NCI-H1092 (cell line): ENCODE data around the gene KDM2A.

Experiments
- DNase-seq: peaks from one replicate; lab custom pipeline; 2025; lab: John Stamatoyannopoulos, UW

The KDM2A gene

GRCh38 chr11:67273260-67273990 is 154.4 kb downstream of the KDM2A start:
- no peak for DNase-seq

- no peak for DNase-seq
These were observed 155.9 kb downstream of the KDM2A start for GRCh38 chr11:67274768-67275605.

GRCh38 chr11:67275606-67276409 is 156.7 kb downstream of the KDM2A start:
- no peak for DNase-seq

GRCh38 chr11:67276781-67277230 is 157.7 kb downstream of the KDM2A start:
- DNase-seq, result no peak

GRCh38 chr11:67277231-67277961 is 158.3 kb downstream of the KDM2A start:
- DNase-seq, result no peak

GRCh38 chr11:67278135-67278938 is 159.3 kb downstream of the KDM2A start:
- DNase-seq, result no peak

DNA sequence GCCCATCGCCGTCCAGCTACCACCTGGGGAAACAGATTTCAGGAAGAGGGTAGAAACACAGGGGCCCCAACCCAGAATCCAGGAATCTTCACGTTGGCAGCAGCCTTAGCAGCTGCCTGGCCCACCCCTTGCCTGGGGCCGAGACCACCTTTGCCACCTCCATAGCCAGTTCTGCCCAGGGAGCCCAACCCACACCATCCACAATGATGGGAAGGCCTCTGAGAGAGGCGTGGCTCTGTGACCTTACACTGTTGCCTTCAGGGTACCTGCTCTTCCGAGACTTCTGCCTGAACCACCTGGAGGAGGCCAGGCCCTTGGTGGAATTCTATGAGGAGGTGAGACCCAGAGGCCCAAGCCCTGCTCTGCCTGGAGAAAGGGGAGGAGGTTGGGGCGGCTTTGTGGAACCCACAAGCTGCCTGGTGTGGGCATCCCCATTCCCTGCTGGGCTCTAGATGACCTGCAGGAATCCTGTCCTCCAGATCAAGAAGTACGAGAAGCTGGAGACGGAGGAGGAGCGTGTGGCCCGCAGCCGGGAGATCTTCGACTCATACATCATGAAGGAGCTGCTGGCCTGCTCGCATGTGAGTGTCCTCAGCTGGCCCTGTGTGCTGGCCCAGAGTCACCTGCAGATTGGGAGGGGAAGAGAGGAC is 160.0 kb downstream of the KDM2A start:
- DNase-seq, result no peak

GRCh38 chr11:67279589-67280340 is 160.7 kb downstream of the KDM2A start:
- DNase-seq, result no peak

DNA sequence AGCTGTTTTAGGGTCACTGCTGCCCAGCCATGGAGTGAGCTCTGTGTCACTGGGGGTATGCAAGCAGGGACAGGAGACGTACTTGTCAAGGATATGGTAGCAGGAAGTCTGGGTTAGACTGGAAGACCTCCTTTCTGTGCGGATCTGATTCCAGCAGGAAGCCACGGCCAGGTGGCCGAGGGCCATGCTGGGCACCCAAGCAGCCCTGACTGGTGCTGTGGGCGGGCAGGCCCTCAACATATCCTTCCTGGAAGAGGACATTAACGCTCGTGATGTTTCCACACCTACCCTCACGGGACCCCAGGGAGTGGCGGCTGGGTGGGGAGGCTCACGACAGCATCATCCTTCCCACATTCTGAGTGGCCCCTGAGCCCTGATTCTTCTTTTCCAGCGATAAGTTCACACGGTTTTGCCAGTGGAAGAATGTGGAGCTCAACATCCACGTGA is 161.3 kb downstream of the KDM2A start:
- DNase-seq, result no peak

GRCh38 chr11:67280788-67281551 is 161.9 kb downstream of the KDM2A start:
- DNase-seq, result no peak

DNA sequence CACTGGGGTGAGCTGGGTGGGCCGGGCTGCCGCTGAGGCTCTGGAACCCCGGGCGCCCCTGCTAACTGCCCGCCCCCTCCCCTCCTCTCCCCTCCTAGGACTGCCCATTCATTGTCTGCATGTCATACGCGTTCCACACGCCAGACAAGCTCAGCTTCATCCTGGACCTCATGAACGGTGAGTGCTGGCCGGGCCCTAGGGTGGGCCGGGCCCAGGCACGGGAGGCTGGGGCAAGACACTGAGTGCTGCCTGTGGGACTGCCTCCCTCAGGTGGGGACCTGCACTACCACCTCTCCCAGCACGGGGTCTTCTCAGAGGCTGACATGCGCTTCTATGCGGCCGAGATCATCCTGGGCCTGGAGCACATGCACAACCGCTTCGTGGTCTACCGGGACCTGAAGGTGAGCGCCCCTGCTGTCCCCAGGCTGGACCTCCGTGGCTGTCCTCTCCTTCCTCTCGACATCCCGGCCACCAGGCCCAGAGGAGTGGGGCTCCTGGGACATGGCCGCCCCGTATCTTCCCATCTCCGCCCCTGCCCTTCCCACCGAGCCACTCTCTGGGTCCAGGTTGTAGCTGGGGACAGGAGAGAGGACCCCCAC is 162.6 kb downstream of the KDM2A start:
- no peak for DNase-seq

GRCh38 chr11:67282155-67282875 is 163.3 kb downstream of the KDM2A start:
- no peak for DNase-seq

DNA sequence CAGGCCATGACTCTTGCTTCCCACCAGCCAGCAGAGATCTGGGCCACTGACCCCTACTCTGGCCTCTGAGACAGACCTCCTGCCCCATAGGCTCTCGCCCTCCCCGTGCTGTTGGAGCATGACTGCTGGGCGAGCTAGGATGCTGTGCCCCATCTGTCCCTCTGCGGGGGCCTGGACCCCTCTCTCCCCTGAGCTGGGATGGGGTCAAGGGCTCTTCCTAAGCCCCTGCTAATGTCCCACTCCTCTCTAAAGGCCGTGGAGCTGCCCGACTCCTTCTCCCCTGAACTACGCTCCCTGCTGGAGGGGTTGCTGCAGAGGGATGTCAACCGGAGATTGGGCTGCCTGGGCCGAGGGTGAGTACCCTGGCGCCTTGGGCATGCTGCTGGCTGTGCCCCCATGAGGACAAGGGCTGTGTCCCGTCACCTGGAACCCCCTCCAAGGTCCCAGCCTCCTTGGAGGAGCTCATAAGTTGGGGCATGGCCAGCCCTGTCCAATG is 163.9 kb downstream of the KDM2A start:
- no peak for DNase-seq

- DNase-seq, result no peak
These were observed 164.5 kb downstream of the KDM2A start for GRCh38 chr11:67283481-67283963.

- DNase-seq, result no peak
These were observed 165.9 kb downstream of the KDM2A start for GRCh38 chr11:67284811-67285540.
